Muscle layer of duodenum (tissue), 2 donors: ENCODE data around the gene DNAJB4.

ENCODE experiments used
- H3K27ac ChIP-seq: one replicate; pipeline ENCODE4 v1.7.0; 2013; ENCODE audit warnings: mild to moderate bottlenecking, low read length
- H3K27me3 ChIP-seq: one replicate; pipeline ENCODE4 v1.7.0; 2013; ENCODE audit warnings: low read depth, mild to moderate bottlenecking, control low read depth, low read length
- H3K36me3 ChIP-seq, 2 donors: one replicate each; pipeline ENCODE4 v1.7.0; 2013; ENCODE audit warnings: low read length in 2 of 2, control low read depth in 1 of 2, mild to moderate bottlenecking in 1 of 2; ENCODE audit not compliant: insufficient read depth in 2 of 2, control insufficient read depth in 1 of 2
- H3K4me1 ChIP-seq, 2 donors: one replicate each; pipeline ENCODE4 v1.7.0; 2013; ENCODE audit warnings: low read length in 2 of 2, mild to moderate bottlenecking in 2 of 2, control low read depth in 1 of 2, moderate library complexity in 1 of 2; ENCODE audit not compliant: insufficient read depth in 2 of 2, control insufficient read depth in 1 of 2
- H3K4me3 ChIP-seq, 2 donors: one replicate each; pipeline ENCODE4 v1.7.0; 2013; ENCODE audit warnings: low read length in 2 of 2, low read depth in 1 of 2, mild to moderate bottlenecking in 1 of 2
- H3K9me3 ChIP-seq, 2 donors: one replicate each; pipeline ENCODE4 v1.7.0; 2013; ENCODE audit warnings: low read length in 2 of 2, control low read depth in 1 of 2, mild to moderate bottlenecking in 1 of 2; ENCODE audit not compliant: control insufficient read depth in 1 of 2
- donor health status: healthy.

Gene DNAJB4

GRCh38 chr1:78038491-78038939, 33.8 kb downstream of the DNAJB4 start:
- H3K27ac ChIP-seq: no peak overlapping the region
- no peaks in the 10 kb centered on the region for H3K27me3 ChIP-seq
- no peaks in the 10 kb centered on the region for H3K36me3 ChIP-seq
- H3K4me1 ChIP-seq: peaks cover 0 to 7% of the 10 kb centered on the region in 2 donors
- H3K9me3 ChIP-seq: no peaks in the 10 kb centered on the region
- no peak overlapping the region for H3K4me3 ChIP-seq

GRCh38 chr1:78040484-78041089, 35.8 kb downstream of the DNAJB4 start:
- Histone ChIP-seq H3K4me1 (peaks cover 0 to 6% of the 10 kb centered on the region in 2 donors), H3K4me3 (no peak overlapping the region), H3K9me3 (no peaks in the 10 kb centered on the region), H3K27ac (no peak overlapping the region), H3K27me3 (no peaks in the 10 kb centered on the region), H3K36me3 (no peaks in the 10 kb centered on the region)

- no peaks in the 10 kb centered on the region for H3K36me3 ChIP-seq
- peaks cover 0 to 10% of the 10 kb centered on the region in 2 donors for H3K4me1 ChIP-seq
- H3K27me3 ChIP-seq: peaks cover 3% of the 10 kb centered on the region
- no peak overlapping the region for H3K27ac ChIP-seq
- H3K9me3 ChIP-seq: no peaks in the 10 kb centered on the region
- H3K4me3 ChIP-seq: no peak overlapping the region
Measured at GRCh38 chr1:78043436-78043835, 38.7 kb downstream of the DNAJB4 start.

GRCh38 chr1:78044796-78045562, 40.2 kb downstream of the DNAJB4 start:
- Histone ChIP-seq H3K9me3 (no peaks in the 10 kb centered on the region), H3K27ac (peak overlapping the region; percentile 47), H3K4me3 (peak overlapping the region; percentile 61 to 85), H3K27me3 (peaks cover 3% of the 10 kb centered on the region), H3K36me3 (no peaks in the 10 kb centered on the region), H3K4me1 (peaks cover 0 to 10% of the 10 kb centered on the region in 2 donors)

GRCh38 chr1:78045563-78045925, 40.8 kb downstream of the DNAJB4 start:
- no peaks in the 10 kb centered on the region for H3K36me3 ChIP-seq
- H3K4me3 ChIP-seq: peak overlapping the region; percentile 61 to 85
- H3K9me3 ChIP-seq: no peaks in the 10 kb centered on the region
- H3K4me1 ChIP-seq: peaks cover 0 to 10% of the 10 kb centered on the region in 2 donors
- H3K27ac ChIP-seq: peak overlapping the region; percentile 47
- peaks cover 3% of the 10 kb centered on the region for H3K27me3 ChIP-seq

- no peaks in the 10 kb centered on the region for H3K9me3 ChIP-seq
- H3K27me3 ChIP-seq: peaks cover 3% of the 10 kb centered on the region
- peak within 1 kb of the TSS; percentile 58 for H3K27ac ChIP-seq
- H3K4me1 ChIP-seq: peaks cover 0 to 10% of the 10 kb centered on the region in 2 donors
- H3K4me3 ChIP-seq: peak within 1 kb of the TSS; percentile 61 to 85
- no peaks in the 10 kb centered on the region for H3K36me3 ChIP-seq
Measured at GRCh38 chr1:78045926-78046778, 41.4 kb downstream of the DNAJB4 start, which contains the start of gene GIPC2. Gene GIPC2 (plus strand): TSS chr1:78045966. CDS start chr1:78046095, 129 bp downstream.

- H3K4me3 ChIP-seq: peak overlapping the region in 1 of 2 donors; percentile 61
- peaks cover 3% of the 10 kb centered on the region for H3K27me3 ChIP-seq
- peak overlapping the region; percentile 58 for H3K27ac ChIP-seq
- H3K36me3 ChIP-seq: no peaks in the 10 kb centered on the region
- H3K9me3 ChIP-seq: no peaks in the 10 kb centered on the region
- H3K4me1 ChIP-seq: peaks cover 0 to 10% of the 10 kb centered on the region in 2 donors
Measured at GRCh38 chr1:78047106-78047505, 42.4 kb downstream of the DNAJB4 start.

- H3K9me3 ChIP-seq: no peaks in the 10 kb centered on the region
- peak overlapping the region; percentile 46 for H3K27ac ChIP-seq
- peaks cover 0 to 10% of the 10 kb centered on the region in 2 donors for H3K4me1 ChIP-seq
- H3K36me3 ChIP-seq: no peaks in the 10 kb centered on the region
- peaks cover 3% of the 10 kb centered on the region for H3K27me3 ChIP-seq
- peak overlapping the region in 1 of 2 donors; percentile 61 for H3K4me3 ChIP-seq
Measured at GRCh38 chr1:78047631-78048030, 42.9 kb downstream of the DNAJB4 start.

- no peak overlapping the region for H3K4me3 ChIP-seq
- H3K27me3 ChIP-seq: peaks cover 3% of the 10 kb centered on the region
- H3K4me1 ChIP-seq: peaks cover 0 to 10% of the 10 kb centered on the region in 2 donors
- H3K36me3 ChIP-seq: no peaks in the 10 kb centered on the region
- H3K27ac ChIP-seq: no peak overlapping the region
- no peaks in the 10 kb centered on the region for H3K9me3 ChIP-seq
Measured at GRCh38 chr1:78048446-78048845, 43.7 kb downstream of the DNAJB4 start.

GRCh38 chr1:78049396-78049795, 44.7 kb downstream of the DNAJB4 start:
- no peak overlapping the region for H3K27ac ChIP-seq
- peaks cover 3% of the 10 kb centered on the region for H3K27me3 ChIP-seq
- no peaks in the 10 kb centered on the region for H3K36me3 ChIP-seq
- no peaks in the 10 kb centered on the region for H3K9me3 ChIP-seq
- H3K4me3 ChIP-seq: no peak overlapping the region
- H3K4me1 ChIP-seq: peaks cover 0 to 10% of the 10 kb centered on the region in 2 donors

GRCh38 chr1:78051005-78051404, 46.3 kb downstream of the DNAJB4 start:
- H3K27me3 ChIP-seq: peaks cover 3% of the 10 kb centered on the region
- no peak overlapping the region for H3K4me3 ChIP-seq
- H3K4me1 ChIP-seq: peaks cover 0 to 7% of the 10 kb centered on the region in 2 donors
- no peaks in the 10 kb centered on the region for H3K36me3 ChIP-seq
- H3K27ac ChIP-seq: no peak overlapping the region
- no peaks in the 10 kb centered on the region for H3K9me3 ChIP-seq
